Measurements from ENCODE around the gene ITM2A.
A peak's percentile ranks its signal among the peaks of the same experiment; 100 is the strongest.

Gene ITM2A

DNA sequence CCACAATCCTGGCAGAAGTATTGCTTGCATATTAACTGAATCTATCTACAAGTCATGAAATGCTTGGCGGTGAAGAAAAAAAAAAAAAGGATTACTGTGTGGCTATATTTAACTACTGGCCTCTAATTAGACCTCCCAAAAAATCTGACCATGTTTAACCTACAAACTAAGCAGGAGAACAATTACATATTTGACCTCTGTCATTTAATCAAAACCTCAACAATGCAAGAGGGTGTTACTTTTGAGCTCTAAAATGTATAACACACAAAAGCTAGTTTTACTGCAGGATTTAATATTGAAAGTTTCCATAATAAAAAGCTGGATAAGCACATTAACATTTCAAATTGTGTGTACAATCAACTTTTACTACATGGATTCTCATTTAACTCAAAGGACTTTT lies 1.5 kb downstream of the ITM2A start:
- peaks cover 22% of the 10 kb centered on the region for H3K36me3 Mint-ChIP-seq (ENCODE audit: low read depth)
- no peaks in the 10 kb centered on the region for H3K9me3 Mint-ChIP-seq
- H3K4me1 Mint-ChIP-seq (ENCODE audit: low read depth), result peaks cover 43% of the 10 kb centered on the region
- peak overlapping the region; percentile 63 for H3K27ac Mint-ChIP-seq
- peak overlapping the region; percentile 93 for H3K4me3 Mint-ChIP-seq
- H3K27me3 Mint-ChIP-seq, result no peaks in the 10 kb centered on the region

GRCh38 chrX:79364306-79364705 lies 2.8 kb downstream of the ITM2A start:
- Mint-ChIP-seq H3K4me1 (ENCODE audit: low read depth) (peaks cover 43% of the 10 kb centered on the region), H3K27me3 (no peaks in the 10 kb centered on the region), H3K4me3 (peak overlapping the region; percentile 75), H3K36me3 (ENCODE audit: low read depth) (peaks cover 22% of the 10 kb centered on the region), H3K27ac (peak overlapping the region; percentile 55), H3K9me3 (no peaks in the 10 kb centered on the region)

GRCh38 chrX:79361192-79361870 lies 5.8 kb downstream of the ITM2A start:
- Mint-ChIP-seq H3K27me3 (no peaks in the 10 kb centered on the region), H3K4me3 (peak overlapping the region; percentile 49), H3K4me1 (ENCODE audit: low read depth) (peaks cover 27% of the 10 kb centered on the region), H3K27ac (peak overlapping the region; percentile 79), H3K36me3 (ENCODE audit: low read depth) (peaks cover 32% of the 10 kb centered on the region), H3K9me3 (no peaks in the 10 kb centered on the region)

DNA sequence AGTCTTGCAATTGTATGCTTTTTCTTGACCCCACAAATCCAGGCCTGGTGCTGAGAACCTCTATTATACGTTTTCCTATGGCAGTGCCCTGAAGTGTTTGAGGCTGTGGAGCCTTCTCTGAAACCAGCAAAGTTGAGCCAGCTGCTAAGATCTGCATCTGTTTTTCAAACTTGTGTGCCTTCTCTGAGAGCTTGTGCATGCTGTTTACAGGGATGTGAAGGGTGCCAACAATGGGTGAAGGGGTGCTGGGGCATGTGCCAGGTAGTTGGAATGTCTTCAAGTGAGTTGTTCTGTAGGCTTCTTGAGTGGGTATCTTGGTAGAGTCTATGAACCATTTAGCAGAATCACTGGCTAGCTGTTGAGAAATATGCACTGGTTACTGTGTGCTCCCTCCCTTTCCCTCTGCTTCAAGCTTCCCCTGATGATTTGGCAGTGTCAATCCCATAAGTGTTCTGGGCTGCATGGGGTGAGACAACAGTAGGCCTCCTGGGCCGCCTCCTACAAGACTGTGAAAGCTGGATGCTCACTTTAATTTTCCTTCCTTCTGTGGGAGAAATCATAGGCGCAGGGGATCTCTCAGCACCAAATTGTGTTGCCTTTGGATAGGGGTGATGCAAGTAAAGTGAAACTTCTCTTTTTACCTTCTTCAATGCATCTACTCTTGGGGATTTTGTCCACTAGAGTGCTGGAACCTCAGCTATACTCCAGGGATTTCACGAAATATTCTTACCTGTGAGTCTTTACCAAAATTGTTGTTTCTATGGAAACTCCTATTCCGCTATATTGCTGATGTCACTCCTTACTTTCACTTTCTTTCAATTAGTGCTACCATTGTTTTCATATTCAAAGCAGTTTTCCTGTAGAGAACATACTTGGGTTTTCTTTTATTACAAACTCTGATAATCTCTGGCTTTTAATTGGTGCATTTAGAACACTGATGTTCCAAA lies 30.0 kb downstream of the ITM2A start:
- Mint-ChIP-seq H3K9me3 (no peaks in the 10 kb centered on the region), H3K4me1 (ENCODE audit: low read depth) (peaks cover 18% of the 10 kb centered on the region), H3K4me3 (peak overlapping the region; percentile 61), H3K27me3 (no peaks in the 10 kb centered on the region), H3K36me3 (ENCODE audit: low read depth) (no peaks in the 10 kb centered on the region), H3K27ac (peak overlapping the region; percentile 45)

DNA sequence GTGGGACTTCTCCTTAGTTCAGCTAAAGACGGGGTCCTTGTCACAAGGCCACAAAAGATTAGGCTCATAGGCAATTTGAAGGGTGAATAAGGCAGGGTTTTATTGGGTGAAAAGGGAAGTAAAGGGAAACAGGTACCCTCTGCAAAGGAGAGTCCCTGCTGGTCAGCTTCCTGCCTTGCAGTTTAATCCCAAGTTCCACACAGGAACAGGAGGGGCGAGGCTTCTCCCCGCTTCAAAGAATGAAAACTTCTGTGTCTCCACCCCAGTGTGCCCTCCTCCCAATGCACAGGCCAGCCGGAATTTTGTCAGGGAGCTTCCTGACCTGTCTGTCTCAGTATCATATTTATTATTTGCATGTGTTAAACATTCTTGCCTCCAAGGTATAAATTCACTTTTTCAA lies 37.1 kb downstream of the ITM2A start:
- Mint-ChIP-seq H3K9me3 (no peaks in the 10 kb centered on the region), H3K4me1 (ENCODE audit: low read depth) (no peaks in the 10 kb centered on the region), H3K27ac (no peak overlapping the region), H3K36me3 (ENCODE audit: low read depth) (no peaks in the 10 kb centered on the region), H3K27me3 (no peaks in the 10 kb centered on the region), H3K4me3 (no peak overlapping the region)

- H3K4me3 Mint-ChIP-seq, result peak overlapping the region; percentile 45
- H3K27ac Mint-ChIP-seq, result no peak overlapping the region
- H3K36me3 Mint-ChIP-seq (ENCODE audit: low read depth), result no peaks in the 10 kb centered on the region
- H3K9me3 Mint-ChIP-seq, result no peaks in the 10 kb centered on the region
- H3K27me3 Mint-ChIP-seq, result no peaks in the 10 kb centered on the region
- H3K4me1 Mint-ChIP-seq (ENCODE audit: low read depth), result no peaks in the 10 kb centered on the region
Measured at GRCh38 chrX:79325263-79325958, 41.7 kb downstream of the ITM2A start.

Data from stimulated activated naive CD8-positive, alpha-beta T cell treated with anti-CD3 and anti-CD28 coated beads, Interleukin-15, Interleukin-2, amounts not matched to agents 100 ng/mL and 50 ng/mL, for 24 hours (primary cell).